Measurements from ENCODE around the gene CLHC1. TPM values are rescaled to one million over a fixed set of nuclear protein-coding genes. Genes with fewer than 3 reads are reported as not detected.

The CLHC1 gene
- total RNA-seq, 1 experiment from 2014 or later, result 9.2 TPM

GRCh38 chr2:55245411-55245810 lies 13.3 kb upstream of the CLHC1 start:
- Histone ChIP-seq H4K91ac (ENCODE audit: insufficient read length, low read depth, low read length) (no peak overlapping the region), H2BK15ac (ENCODE audit: low read depth, low read length) (no peak overlapping the region), H2BK120ac (ENCODE audit: low read depth, low read length, poor library complexity, severe bottlenecking) (no peak overlapping the region), H3K27me3 (ENCODE audit: insufficient read depth, low read length) (no peaks in the 10 kb centered on the region), H4K8ac (replicated peaks; ENCODE audit: insufficient read length, low read depth, low read length) (no peak overlapping the region), H3K23me2 (ENCODE audit: insufficient read length, low read depth, low read length, poor library complexity, severe bottlenecking) (no peaks in the 10 kb centered on the region), H3K14ac (ENCODE audit: insufficient read depth, low read length) (no peak overlapping the region), H2BK20ac (ENCODE audit: low read depth, low read length, poor library complexity, severe bottlenecking) (no peak overlapping the region), H3K9me3 (ENCODE audit: control insufficient read depth, low read depth, low read length) (no peaks in the 10 kb centered on the region), H3K23ac (ENCODE audit: insufficient read length, low read depth, low read length) (no peak overlapping the region), H3T11ph (ENCODE audit: low read length) (no peak overlapping the region), H3K18ac (ENCODE audit: insufficient read length, low read depth, low read length) (no peak overlapping the region), H3K4me2 (ENCODE audit: insufficient read depth, insufficient read length, low read length) (no peak overlapping the region), H2BK12ac (ENCODE audit: insufficient read length, low read depth, low read length) (no peak overlapping the region), H2AK5ac (ENCODE audit: insufficient read length, low read length) (no peak overlapping the region), H4K5ac (ENCODE audit: insufficient read length, low read depth, low read length) (no peak overlapping the region), H3K79me1 (ENCODE audit: insufficient read depth, low read depth, low read length, poor library complexity, severe bottlenecking) (no peaks in the 10 kb centered on the region), H2BK5ac (ENCODE audit: insufficient read length, low read length) (no peak overlapping the region), H3K79me2 (ENCODE audit: insufficient read depth, low read length) (no peaks in the 10 kb centered on the region), H3K9ac (ENCODE audit: extremely low read depth, insufficient read length, low read length) (no peak overlapping the region), H3K4ac (ENCODE audit: low read depth, low read length) (no peak overlapping the region), H4K20me1 (ENCODE audit: control insufficient read depth, insufficient read depth, insufficient read length) (no peaks in the 10 kb centered on the region), H2AFZ (ENCODE audit: low read length) (no peak overlapping the region), H3K4me1 (ENCODE audit: insufficient read depth, low read length) (no peaks in the 10 kb centered on the region), H3K56ac (ENCODE audit: insufficient read length, low read depth, low read length) (no peak overlapping the region), H3K27ac (ENCODE audit: insufficient read length, low read depth, low read length) (no peak overlapping the region)
- H3K4me3 Mint-ChIP-seq, result no peak overlapping the region
- peaks cover 5 to 65% (median 24%) of the 10 kb centered on the region in 3 experiments; a peak in 6 of 7 replicates for H3K36me3 Mint-ChIP-seq (ENCODE audit: insufficient read depth in 1 of 3, low read depth in 3 of 3)
- H3K4me1 Mint-ChIP-seq, result no peaks in the 10 kb centered on the region
- no peaks in the 10 kb centered on the region for H3K27me3 Mint-ChIP-seq (ENCODE audit: low read depth)
- WGBS (ENCODE audit: extremely low coverage, insufficient read length, low lambda C conversion rate), result no CpG with 5 or more reads among the region's 5 CpGs
- H3K27ac Mint-ChIP-seq, result no peak overlapping the region
- no peak for DNase-seq
- H3K9me3 Mint-ChIP-seq, result no peaks in the 10 kb centered on the region
- TF ChIP-seq CTCF (conservative IDR thresholded peaks at IDR 0.05), result no peak

Measured in H9 (cell line).